Retina (tissue), 1 donor: ENCODE measurements around the gene GPRC5D.
A peak's percentile ranks its signal among the peaks of the same experiment; 100 is the strongest.

Source experiments
- DNase-seq: peaks from one replicate; pipeline ENCODE4 v3.0.0-alpha.2; 2016

The GPRC5D gene

GRCh38 chr12:12933742-12934141 is 18.2 kb downstream of the GPRC5D start:
- DNase-seq, result no peak

- no peak for DNase-seq
These were observed 21.2 kb downstream of the GPRC5D start for GRCh38 chr12:12930633-12931219.

GRCh38 chr12:12929696-12930095 is 22.3 kb downstream of the GPRC5D start:
- no peak for DNase-seq

GRCh38 chr12:12927211-12928079 is 24.5 kb downstream of the GPRC5D start:
- DNase-seq, result peak; percentile 43

DNA sequence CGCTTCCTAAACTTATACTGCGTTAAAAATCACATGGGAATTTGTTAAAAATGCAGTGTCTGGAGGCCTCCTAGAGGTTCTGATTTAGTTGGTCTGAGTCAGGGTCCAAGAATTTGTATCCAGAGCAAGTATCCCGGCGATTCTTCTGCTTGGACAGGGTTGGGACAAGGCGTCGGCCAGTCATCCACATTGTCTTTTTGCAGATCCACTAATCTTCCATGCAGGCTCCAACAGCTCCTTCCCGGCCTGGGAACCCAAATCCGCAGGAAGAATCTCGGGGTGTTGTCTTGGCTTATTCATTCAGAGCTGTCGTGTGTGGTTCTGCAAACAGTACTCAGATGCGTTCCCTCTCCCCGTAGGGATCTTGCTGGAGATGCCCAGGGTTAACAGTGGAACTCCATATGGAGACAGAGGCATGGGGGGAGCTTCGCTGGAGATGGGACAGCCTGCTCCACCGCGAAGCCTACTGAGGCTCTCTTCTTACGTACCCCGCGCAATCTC is 25.3 kb downstream of the GPRC5D start:
- DNase-seq, result no peak

- no peak for DNase-seq
These were observed 26.6 kb downstream of the GPRC5D start for GRCh38 chr12:12925388-12925787.

GRCh38 chr12:12924169-12924568 is 27.8 kb downstream of the GPRC5D start:
- no peak for DNase-seq

DNA sequence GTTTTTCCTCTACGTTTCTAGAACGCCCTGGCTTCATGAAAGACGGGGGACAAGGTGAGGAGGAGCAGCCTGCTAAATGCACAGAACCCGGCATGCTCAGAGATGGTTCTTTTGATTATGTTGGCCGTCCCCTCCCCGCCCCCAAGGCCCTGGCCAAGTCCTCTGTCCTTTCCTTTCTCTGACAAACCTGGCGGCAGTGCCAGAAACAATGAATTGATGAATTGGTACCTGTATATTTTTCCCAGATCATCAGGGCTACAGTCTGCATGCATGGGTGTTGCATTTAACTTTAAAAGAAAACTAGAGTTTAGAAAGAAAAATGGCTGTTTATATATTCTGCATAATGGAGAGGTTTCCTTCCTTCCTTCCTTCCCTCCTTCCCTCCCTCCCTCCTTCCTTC is 29.0 kb downstream of the GPRC5D start:
- DNase-seq, result no peak

DNA sequence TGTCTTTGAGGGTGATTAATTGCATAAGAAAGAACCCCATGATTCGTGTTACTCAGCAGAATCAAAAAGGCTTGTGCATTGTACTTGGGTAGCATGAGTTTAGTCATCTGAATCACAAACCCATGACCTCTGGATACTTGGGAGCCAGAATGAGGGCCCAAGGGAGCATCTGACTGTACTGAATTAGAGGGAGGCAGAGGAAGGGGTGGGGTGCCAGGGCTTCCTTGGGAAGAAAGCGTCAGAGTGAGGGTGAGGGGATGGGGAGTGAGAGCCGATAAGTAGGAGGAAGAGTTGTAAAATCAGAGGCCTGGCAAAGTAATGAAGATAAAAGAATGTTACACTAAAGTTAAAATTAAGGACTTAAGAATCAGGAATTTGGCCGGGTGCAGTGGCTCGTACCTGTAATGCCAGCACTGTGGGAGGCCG is 29.8 kb downstream of the GPRC5D start:
- DNase-seq, result no peak

DNA sequence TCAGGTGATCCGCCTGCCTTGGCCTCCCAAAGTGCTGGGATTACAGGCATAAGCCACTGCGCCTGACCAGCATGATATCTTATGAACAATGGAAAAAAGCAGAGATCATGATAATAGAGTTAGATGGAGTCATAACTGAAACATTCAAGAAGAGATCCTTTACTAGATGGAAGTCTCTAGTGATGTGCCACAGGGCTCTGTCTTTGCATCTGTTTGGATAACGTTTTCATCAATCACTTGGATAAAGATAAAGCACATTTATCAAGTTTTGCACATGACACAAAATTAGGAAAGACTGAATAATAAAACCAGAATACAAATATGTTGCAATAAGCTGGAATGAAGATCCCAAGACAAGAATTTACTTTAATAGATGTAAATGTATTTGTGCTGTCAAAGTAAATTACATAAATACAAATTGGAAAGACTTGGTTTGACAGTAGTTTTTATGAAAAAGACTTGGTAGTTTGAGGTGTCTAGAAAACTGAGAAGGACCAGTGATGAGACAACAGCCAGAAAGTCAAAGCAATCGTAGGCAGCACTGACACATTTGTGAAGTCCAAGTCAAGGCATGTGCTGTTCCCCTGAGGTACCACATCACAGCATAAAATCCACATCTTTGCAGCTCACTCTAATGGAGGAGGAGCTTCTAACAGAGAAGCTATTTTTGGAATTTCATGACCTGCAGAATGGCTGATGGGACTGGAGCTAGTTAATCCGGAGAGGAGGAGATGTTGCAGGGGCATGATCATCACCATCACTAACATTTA is 32.1 kb downstream of the GPRC5D start:
- DNase-seq, result no peak

GRCh38 chr12:12918781-12919389 is 33.1 kb downstream of the GPRC5D start:
- DNase-seq, result no peak

GRCh38 chr12:12917517-12917916 is 34.5 kb downstream of the GPRC5D start:
- no peak for DNase-seq

DNA sequence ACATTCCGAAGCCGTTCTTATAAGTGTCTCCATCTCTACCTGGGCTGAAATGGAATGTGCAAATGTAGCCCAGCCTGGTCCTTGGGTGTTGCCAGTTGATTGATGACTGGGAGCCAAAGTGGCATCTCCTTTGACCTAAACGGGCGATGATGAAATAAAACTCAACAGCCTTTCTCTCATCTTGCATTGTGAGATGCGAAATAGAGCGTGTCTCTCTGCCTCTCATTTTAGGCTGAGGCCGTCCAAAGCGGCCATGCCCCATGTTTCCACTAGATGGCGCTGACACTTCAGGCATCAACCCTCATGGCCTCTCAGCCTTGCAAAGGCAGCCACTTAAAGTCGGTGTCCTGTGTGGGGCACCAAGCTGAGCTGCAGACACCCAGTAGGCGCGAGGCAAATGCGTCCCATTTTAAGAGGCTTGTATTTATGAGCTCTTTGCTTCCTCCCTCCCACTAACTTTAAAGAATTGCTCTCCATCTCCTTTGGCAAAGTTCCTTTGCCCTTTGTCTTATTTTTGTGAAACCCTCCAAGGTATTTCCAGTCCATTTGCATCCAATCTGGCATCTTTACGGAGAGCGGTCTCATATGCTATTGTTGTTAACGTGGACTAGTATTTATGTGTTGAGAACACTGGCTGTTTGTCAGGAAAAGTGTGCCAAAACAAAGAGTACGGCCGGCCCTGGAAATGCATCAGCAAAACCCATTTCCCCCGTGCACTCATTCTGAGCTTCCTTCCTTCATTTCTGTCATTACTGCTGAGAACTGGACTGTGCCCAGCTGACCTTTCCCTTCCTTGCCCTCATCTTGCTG is 35.6 kb downstream of the GPRC5D start:
- DNase-seq, result peak; percentile 92

- no peak for DNase-seq
These were observed 36.3 kb downstream of the GPRC5D start for GRCh38 chr12:12915656-12916055.

- no peak for DNase-seq
These were observed 39.3 kb downstream of the GPRC5D start for GRCh38 chr12:12912711-12913110.

- no peak for DNase-seq
These were observed 42.0 kb downstream of the GPRC5D start for GRCh38 chr12:12909995-12910420.

DNA sequence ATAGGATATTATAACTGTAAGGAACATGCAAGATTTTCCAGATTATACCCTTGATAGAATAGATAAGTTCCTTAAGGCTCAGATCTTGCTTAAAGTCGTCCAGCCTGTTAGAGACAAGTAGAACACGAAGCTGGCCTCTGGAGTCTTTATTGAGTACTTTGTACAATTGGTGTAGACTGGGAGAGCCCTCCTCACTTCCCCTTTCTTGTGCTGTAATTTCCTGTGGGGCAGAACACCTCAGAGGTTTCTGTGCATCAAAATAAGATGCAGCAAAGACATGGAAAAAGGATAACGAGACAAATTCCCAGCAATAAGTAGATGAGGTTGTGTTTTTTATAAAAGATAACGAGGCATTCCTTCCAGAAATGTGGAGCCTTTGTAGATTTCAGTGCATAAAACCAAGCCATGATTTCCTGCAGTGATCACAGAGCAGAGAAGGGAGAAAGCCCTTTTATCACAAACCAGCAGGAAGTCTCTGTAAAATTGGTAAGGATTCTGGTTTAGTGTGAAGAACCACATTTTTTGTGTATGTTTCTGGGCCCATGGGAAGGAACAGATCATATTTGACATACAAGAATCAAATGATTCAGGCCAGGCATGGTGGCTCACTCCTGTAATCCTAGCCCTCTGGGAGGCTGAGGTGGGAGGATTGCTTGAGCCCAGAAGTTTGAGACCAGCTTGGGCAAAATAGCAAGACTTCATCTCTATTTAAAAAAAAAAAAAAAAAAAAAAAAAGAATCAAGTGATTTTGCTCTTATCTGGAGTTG is 42.6 kb downstream of the GPRC5D start:
- no peak for DNase-seq

- no peak for DNase-seq
These were observed 43.3 kb downstream of the GPRC5D start for GRCh38 chr12:12908711-12909110.

DNA sequence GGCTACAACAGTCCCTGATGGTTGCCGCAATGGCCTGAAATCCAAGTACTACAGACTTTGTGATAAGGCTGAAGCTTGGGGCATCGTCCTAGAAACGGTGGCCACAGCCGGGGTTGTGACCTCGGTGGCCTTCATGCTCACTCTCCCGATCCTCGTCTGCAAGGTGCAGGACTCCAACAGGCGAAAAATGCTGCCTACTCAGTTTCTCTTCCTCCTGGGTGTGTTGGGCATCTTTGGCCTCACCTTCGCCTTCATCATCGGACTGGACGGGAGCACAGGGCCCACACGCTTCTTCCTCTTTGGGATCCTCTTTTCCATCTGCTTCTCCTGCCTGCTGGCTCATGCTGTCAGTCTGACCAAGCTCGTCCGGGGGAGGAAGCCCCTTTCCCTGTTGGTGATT is 43.7 kb downstream of the GPRC5D start:
- no peak for DNase-seq

DNA sequence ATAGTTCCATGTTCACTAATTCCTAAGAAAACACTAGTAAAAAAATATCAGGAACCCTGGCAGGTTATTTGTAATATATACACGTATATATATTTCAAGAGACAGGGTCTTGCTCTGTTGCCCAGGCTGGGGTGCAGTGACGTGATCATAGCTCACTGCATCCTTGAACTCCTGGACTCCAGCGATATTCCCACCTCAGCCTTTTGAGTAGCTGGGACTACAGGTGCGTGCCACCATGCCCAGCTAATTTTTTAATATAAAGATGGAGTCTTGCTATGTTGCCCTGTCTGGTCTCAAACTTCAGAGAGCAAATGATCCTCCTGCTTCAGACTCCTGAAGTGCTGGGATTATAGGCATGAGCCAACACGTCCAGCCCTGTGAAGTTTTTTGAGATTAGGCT is 44.4 kb downstream of the GPRC5D start:
- DNase-seq, result no peak
